NCI-H1105 (cell line): ENCODE results near the gene KIF5C.

Experiments
- DNase-seq: peaks from one replicate; lab custom pipeline; 2025; lab: John Stamatoyannopoulos, UW

KIF5C gene

GRCh38 chr2:148989882-148990493 is 115.0 kb downstream of the KIF5C start:
- DNase-seq = peak; percentile 74

GRCh38 chr2:148990968-148991367 is 115.9 kb downstream of the KIF5C start:
- no peak for DNase-seq

DNA sequence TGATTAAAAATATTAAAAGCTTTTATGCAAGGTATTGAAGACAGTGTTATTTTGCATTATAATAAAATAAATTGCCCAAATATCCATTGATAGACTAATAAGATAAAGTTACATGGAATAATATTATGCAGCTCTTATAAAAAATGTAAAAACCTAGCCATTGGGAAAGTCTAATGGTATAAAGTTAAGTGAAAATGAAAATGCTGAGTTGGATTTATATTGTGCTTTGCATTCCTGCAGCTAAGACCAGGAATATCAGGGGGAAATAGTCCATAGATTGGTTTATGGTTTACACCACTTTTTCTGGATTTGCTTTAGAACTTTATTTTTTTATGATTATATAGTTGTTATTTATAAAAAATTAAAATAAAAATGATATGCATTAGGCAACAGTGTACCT is 117.4 kb downstream of the KIF5C start:
- no peak for DNase-seq

DNA sequence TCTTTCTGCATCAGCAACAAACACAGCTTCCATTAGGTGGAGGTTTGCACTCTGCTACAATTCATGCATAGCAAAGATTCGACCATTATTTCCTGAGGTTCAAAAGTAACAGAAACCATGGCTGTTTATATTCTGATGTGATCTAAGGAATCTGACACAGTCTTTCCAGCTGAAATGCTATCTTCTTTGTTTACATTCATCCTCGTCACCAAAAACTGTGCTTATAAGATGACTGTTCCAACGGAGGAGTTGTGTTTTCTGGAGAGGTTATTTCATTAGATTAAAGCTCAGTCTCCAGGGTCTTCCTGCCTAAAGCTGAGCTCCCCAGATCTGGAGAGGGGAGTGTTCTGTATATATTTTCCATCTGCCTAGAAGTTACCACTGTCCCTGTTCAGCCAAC is 118.3 kb downstream of the KIF5C start:
- no peak for DNase-seq

DNA sequence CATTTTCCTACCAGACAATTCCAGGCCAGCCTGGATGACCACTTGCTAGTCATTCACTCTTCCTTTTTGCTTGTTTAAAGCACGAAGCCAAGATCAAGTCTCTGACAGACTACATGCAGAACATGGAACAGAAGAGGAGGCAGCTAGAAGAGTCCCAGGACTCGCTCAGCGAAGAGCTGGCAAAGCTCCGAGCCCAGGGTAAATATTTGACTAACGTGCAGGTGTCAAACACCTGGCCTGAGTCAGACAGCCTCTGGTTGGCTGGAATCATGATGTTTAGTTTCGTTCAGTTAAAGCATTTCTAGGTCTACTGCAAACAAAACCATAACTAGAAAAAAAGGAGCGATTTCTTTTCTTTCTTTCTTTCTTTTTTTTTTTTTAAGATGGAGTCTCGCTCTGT is 119.3 kb downstream of the KIF5C start:
- peak; percentile 37 for DNase-seq

DNA sequence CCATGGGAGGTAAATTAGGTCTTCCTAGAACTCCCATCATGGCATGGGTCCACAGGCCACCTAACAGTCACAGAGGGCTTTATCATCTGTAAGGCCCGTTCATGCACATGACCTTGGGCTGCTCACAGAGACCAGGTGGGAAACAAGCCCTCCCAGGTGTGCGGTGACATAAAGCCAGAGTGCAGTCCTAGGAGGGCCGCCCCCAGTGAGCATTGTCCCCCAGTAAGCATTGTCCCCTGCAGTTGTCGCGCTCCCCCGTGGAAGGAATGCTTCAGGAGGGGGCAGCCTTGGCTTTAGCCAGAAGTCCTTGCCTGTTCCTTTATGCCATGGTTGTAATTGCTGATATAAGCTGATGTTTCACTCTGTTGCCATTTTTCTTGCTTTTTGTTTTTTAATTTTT is 121.8 kb downstream of the KIF5C start:
- no peak for DNase-seq

- no peak for DNase-seq
Observed at GRCh38 chr2:148998165-148998830, 123.3 kb downstream of the KIF5C start.

GRCh38 chr2:148998831-148999200 is 123.8 kb downstream of the KIF5C start:
- DNase-seq = no peak

DNA sequence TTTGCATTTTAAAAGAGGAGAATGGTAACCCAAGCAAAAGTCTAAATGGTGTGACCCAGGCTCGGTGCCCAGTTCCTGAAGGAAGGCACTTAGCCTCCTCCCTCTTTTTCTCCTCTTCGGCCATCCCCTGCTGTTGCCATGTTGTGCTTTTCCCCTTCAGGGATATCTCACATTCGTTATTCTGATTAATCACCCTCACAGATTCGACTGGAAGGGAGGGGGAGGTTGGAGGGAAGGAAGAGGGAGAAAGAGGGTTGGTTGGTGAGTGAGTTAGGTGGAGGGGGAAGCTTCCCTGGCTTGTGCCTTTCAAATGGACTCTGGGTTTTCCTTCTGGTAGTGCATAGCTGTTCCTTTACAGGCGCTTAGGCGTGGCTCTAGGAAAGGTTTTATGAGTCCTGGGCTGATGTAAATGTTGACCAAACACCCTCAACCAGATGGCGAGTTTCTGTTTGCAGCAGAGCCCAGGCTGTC is 124.5 kb downstream of the KIF5C start:
- DNase-seq = no peak

DNA sequence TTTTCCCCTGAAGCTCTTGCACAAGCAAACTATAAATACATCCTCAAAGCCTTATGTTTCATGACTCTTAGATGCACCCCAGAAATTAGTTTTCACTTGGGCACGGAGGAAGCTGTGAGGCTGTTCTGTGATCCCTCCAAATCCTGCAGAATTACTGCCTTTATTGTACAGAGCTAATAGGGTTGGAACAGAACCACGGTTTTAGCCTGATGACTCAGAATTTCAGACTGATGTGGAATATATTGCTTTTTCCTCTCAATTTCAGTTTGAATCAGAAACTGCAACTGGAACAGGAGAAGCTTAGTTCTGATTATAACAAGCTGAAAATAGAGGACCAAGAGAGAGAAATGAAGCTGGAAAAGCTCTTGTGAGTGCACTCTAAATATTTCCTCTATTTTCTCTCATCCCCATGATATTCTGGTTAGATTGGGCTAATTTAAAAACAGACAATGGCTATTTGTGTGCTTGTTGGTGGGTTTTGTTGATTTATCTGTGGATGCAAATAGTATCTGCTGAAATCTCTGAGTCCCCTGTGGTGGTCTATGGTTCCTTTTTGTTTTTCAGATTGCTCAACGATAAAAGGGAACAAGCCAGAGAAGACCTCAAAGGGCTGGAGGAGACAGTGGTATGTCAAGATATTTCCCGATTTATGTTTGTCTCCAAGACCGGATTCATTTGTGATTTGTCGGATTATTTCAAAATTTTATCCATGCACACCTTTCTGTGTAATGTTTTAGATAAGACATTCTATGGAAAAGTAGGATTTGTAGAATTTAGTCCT is 125.3 kb downstream of the KIF5C start:
- DNase-seq = no peak

DNA sequence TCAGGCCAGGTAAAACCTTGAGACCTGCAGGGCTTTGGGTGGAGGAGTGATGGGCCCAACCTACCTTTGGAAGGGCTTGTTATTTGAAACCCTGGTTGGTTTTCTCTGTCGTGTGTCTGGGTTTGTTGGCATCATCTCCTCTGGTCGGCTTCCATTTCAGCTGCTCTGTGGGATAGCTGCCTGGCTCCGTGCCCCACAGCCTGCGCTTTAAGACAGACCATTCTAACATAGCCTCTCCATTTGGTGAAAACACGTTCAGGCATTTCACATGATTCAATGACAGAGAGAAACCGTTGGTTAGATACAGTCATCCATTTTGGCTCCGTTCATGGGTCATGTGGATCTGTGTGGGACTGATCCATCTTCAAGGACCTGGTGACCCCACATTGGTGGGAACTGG is 126.5 kb downstream of the KIF5C start:
- no peak for DNase-seq

DNA sequence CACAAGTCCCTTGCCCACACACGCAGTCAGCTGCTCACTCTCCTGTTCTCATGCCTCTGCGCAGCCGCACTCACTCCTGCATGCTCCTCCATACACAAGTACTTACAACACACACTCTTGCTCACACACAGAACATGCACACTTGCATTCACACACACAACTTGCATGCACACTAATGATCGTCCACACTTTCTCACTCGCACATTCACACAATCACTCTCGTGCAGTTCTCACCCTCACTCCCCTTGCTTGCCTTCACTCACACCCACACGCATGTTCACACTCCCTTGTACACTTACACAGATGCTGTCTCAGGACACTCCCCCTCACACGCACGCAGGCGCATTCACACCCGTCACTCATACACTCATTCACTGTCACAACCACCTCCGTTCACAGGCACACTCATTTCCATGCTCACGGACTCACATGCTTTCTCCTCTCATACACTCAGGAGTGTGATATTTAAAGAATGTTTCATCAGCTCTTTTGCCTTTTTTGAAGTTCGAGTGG is 127.4 kb downstream of the KIF5C start:
- DNase-seq = no peak

DNA sequence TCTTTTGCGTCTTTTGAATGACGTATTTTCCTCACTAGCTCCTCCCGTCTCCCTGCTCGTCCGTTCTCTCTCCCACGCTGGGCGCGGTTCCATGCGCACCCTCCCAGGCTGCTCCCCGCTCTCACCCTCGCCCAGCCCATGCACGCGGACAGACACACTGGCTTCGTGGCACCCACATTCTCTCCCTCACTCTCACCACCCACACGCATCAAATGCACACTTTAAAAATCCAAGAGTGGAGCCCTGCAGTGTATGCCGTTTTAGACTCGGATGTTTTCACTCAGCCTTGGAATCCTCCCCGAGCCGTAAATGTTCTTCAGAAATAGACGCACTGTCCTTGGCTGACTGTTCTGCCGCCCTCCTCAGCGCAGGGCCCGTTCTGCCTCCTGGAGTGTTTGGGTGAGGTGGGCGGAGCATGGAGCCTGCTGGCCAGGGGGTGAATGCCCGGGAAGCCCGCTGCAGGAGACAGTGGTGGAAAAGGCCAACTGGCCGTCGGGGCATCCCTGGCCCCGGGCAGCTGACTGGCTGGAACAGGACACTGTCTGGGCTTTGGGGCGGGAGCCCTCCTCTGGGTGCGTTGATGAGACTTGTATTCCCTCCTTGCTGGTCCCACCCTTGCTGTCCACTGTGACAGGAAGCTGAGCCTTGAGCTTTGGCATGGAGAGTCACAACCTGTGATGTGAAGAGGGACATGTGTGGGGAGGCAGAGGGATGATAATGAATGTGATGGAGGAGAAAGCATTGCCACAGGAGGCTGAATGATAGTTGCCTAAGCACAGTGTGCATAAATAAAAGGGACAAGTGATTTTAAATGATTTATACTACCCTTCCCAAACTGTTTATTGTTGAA is 128.1 kb downstream of the KIF5C start:
- no peak for DNase-seq

GRCh38 chr2:149004836-149005235 is 129.8 kb downstream of the KIF5C start:
- no peak for DNase-seq

DNA sequence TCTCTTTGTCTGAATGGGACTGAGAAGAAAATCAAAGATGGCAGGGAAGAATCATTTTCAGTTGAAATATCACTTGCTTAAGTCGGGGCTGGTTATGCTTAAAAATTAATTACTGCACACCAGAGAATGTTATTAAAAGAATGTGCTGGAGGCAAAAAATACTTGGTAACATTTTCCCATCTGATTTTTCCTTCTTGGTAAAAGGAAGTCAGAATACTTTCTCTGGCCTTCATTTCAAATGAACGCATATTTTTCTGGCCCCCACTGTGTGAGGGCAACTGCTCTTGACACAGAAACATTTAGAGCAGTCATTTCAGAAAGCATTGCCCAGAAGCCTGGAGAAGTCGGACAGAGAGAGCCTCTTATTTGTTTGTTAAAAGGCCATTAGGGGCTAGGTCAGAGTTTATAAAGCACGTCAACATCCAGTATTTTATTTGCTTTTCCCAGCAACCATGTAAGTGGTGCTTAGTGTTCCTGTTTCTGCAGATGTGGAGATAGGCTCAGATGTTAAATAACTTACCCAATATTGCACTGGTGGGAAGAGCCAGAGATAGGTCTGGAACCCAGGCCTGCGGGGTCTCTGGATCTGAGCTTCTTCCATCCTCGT is 130.5 kb downstream of the KIF5C start:
- DNase-seq = no peak

- peak; percentile 15 for DNase-seq
Observed at GRCh38 chr2:149006883-149007543, 132.0 kb downstream of the KIF5C start.

GRCh38 chr2:149008381-149008780 is 133.4 kb downstream of the KIF5C start:
- no peak for DNase-seq

DNA sequence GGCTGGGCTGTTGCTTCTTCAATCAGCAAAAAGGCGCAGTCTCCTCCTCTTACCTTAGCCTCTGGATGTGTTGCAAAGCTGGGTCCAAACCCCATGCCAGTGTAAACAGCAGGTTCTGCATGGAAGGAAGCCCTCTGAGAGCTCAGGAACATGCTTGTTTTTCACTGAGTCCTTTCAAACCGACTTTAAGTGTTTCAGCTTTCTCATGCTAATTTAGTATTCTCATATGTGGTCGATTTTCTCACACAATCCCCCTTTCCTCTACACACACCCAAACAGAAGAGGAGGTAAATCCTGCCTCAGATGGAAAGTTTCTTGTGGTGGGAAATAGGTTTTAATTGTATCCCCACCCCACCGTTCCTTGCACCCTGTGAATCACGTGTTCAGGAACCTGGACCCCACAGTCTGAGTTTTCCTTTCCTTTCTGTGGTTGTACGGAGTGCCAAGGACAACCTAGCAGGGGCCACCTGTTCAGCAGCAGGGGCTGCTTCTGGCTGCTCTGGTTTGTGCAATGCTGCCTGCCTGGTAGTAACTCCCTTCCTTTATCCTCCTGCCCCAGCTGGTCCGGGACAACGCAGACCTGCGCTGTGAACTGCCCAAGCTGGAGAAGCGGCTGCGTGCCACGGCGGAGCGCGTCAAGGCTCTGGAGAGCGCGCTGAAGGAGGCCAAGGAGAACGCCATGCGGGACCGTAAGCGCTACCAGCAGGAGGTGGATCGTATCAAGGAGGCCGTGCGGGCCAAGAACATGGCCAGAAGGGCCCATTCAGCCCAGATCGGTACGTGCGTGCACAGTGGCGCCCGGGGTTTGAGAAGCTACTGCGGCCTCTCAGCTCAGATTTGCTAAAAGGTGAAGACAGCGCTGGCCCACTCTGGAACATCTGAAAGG is 134.8 kb downstream of the KIF5C start:
- no peak for DNase-seq

GRCh38 chr2:149012545-149012944 is 137.5 kb downstream of the KIF5C start:
- DNase-seq = no peak

DNA sequence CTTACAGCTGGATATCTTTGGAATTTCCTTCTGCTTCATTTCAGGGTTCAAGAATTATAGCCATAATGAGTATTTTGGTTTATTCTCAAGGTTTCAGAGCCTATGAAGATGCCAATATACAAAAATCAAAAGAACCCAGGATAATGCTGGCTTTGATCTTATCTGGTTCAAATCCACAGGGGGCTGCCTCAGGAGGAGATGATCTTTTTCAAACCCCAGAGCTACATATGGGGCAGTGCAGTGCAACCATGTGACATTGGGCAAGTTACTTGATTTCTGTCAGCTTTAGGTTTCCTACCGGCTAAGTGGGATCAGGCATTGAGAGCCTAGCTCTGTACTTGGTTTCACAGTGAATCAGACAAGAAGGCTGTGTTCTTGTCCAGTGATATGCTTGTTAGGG is 140.5 kb downstream of the KIF5C start:
- DNase-seq = no peak
